Trophoblast cell (in vitro differentiated cells and primary cell): ENCODE results near the gene TMCO6.

Experiments used
- DNase-seq, 2 donors: peaks; one replicate each; pipeline ENCODE4 v3.0.0-alpha.2; 2016
- H2AFZ ChIP-seq: 2 replicates; pipeline ENCODE4 v1.6.1; 2013; ENCODE audit warnings: low read length, moderate library complexity, mild to moderate bottlenecking; ENCODE audit not compliant: insufficient read depth, poor library complexity
- H2AK5ac ChIP-seq: 2 replicates; pipeline ENCODE4 v1.6.1; 2013; ENCODE audit warnings: mild to moderate bottlenecking, low read length
- H2BK120ac ChIP-seq: 2 replicates; pipeline ENCODE4 v1.6.1; 2013; ENCODE audit warnings: low read length, mild to moderate bottlenecking, moderate library complexity; ENCODE audit not compliant: insufficient read depth, poor library complexity
- H2BK12ac ChIP-seq: 2 replicates; pipeline ENCODE4 v1.6.1; 2013; ENCODE audit warnings: mild to moderate bottlenecking, low read length, moderate library complexity
- H2BK5ac ChIP-seq: 2 replicates; pipeline ENCODE4 v1.6.1; 2013; ENCODE audit warnings: low read length, low read depth, moderate library complexity, mild to moderate bottlenecking; ENCODE audit not compliant: poor library complexity
- H3K14ac ChIP-seq: 2 replicates; pipeline ENCODE4 v1.6.1; 2013; ENCODE audit warnings: mild to moderate bottlenecking, low read length
- H3K18ac ChIP-seq: 2 replicates; pipeline ENCODE4 v1.6.1; 2013; ENCODE audit warnings: mild to moderate bottlenecking, low read length
- H3K23ac ChIP-seq: 2 replicates; pipeline ENCODE4 v1.6.1; 2013; ENCODE audit warnings: low read length
- H3K27ac ChIP-seq: 2 replicates; pipeline ENCODE4 v1.5.1; 2013; ENCODE audit warnings: low read depth, mild to moderate bottlenecking, inconsistent platforms, low read length, moderate library complexity
- H3K27me3 ChIP-seq: 2 replicates; pipeline ENCODE4 v1.6.1; 2013; ENCODE audit warnings: inconsistent platforms, mild to moderate bottlenecking, low read length, moderate library complexity; ENCODE audit not compliant: insufficient read depth
- H3K36me3 ChIP-seq, 2 experiments: 1 replicate in 1 of 2; 2 replicates in 1 of 2; pipeline ENCODE4 v1.6.1; 2013; ENCODE audit warnings: low read length in 2 of 2, mild to moderate bottlenecking in 2 of 2, moderate library complexity in 1 of 2; ENCODE audit not compliant: insufficient read depth in 2 of 2, control insufficient read depth in 1 of 2
- H3K4ac ChIP-seq: 2 replicates; pipeline ENCODE4 v1.6.1; 2013; ENCODE audit warnings: low read depth, mild to moderate bottlenecking, low read length, moderate library complexity
- H3K4me1 ChIP-seq, 2 experiments: 1 replicate in 1 of 2; 2 replicates in 1 of 2; pipeline ENCODE4 v1.6.1; 2013; ENCODE audit warnings: low read length in 2 of 2, mild to moderate bottlenecking in 2 of 2, moderate library complexity in 1 of 2; ENCODE audit not compliant: insufficient read depth in 2 of 2, control insufficient read depth in 1 of 2
- H3K4me2 ChIP-seq: 2 replicates; pipeline ENCODE4 v1.6.1; 2013; ENCODE audit warnings: inconsistent platforms, mild to moderate bottlenecking, low read length, moderate library complexity
- H3K4me3 ChIP-seq: 2 replicates; pipeline ENCODE4 v1.5.1; 2013; ENCODE audit warnings: mild to moderate bottlenecking, low read depth, low read length, inconsistent platforms
- H3K79me1 ChIP-seq: one replicate; pipeline ENCODE4 v1.6.1; 2013; ENCODE audit warnings: low read length
- H3K79me2 ChIP-seq: 2 replicates; pipeline ENCODE4 v1.6.1; 2013; ENCODE audit warnings: low read length, mild to moderate bottlenecking; ENCODE audit not compliant: control insufficient read depth, insufficient read depth, poor library complexity
- H3K9ac ChIP-seq: 2 replicates; pipeline ENCODE4 v1.6.1; 2013; ENCODE audit warnings: mild to moderate bottlenecking, low read length
- H3K9me3 ChIP-seq: 2 replicates; pipeline ENCODE4 v1.6.1; 2013; ENCODE audit warnings: low read depth, mild to moderate bottlenecking, control low read depth, inconsistent platforms, low read length; ENCODE audit not compliant: insufficient read depth
- H4K12ac ChIP-seq: 2 replicates; pipeline ENCODE4 v1.6.1; 2013; ENCODE audit warnings: low read depth, mild to moderate bottlenecking, low read length, moderate library complexity
- H4K8ac ChIP-seq: 2 replicates; pipeline ENCODE4 v1.6.1; 2013; ENCODE audit warnings: low read depth, mild to moderate bottlenecking, low read length, moderate library complexity
- H4K91ac ChIP-seq: one replicate; pipeline ENCODE4 v1.6.1; 2013; ENCODE audit warnings: low read depth, mild to moderate bottlenecking, low read length, moderate library complexity
- WGBS: extraction: QIAGEN DNeasy Blood & Tissue Kit; methylation state at CpG from one replicate; pipeline ENCODE4 v1.1.7; 2013; ENCODE audit warnings: missing lambda C conversion rate; ENCODE audit not compliant: insufficient read length, insufficient coverage; ENCODE audit errors: extremely low coverage; 5-methylcytosine and 5-hydroxymethylcytosine counted together

The TMCO6 gene

GRCh38 chr5:140632366-140633020 is 6.8 kb upstream of the TMCO6 start:
- Histone ChIP-seq H2BK12ac (no peak overlapping the region), H3K18ac (no peak overlapping the region), H3K4me1 (no peaks in the 10 kb centered on the region), H2BK120ac (no peak overlapping the region), H3K36me3 (peaks cover 0 to 2% of the 10 kb centered on the region in 2 experiments), H3K27ac (no peak overlapping the region), H3K14ac (no peak overlapping the region), H3K79me2 (no peaks in the 10 kb centered on the region), H4K8ac (no peak overlapping the region), H3K4ac (no peak overlapping the region), H3K4me2 (no peak overlapping the region), H2AK5ac (no peak overlapping the region), H3K9me3 (peaks cover 21% of the 10 kb centered on the region), H2AFZ (no peak overlapping the region), H3K4me3 (no peak overlapping the region), H3K9ac (no peak overlapping the region), H4K91ac (no peak overlapping the region), H3K23ac (no peak overlapping the region), H3K27me3 (no peaks in the 10 kb centered on the region), H2BK5ac (no peak overlapping the region), H4K12ac (no peak overlapping the region), H3K79me1 (no peaks in the 10 kb centered on the region)
- peak; percentile 53 to 65 for DNase-seq
- no CpG with 5 or more reads among the region's 51 CpGs for WGBS

GRCh38 chr5:140633021-140633471 is 6.2 kb upstream of the TMCO6 start, which contains the start of gene CD14:
TSS of gene CD14 (minus strand) at chr5:140633175. CDS start at chr5:140633071, 104 bp downstream.
- H3K27ac ChIP-seq, result no peak within 1 kb of the TSS
- no peak within 1 kb of the TSS for H3K18ac ChIP-seq
- no peak within 1 kb of the TSS for H2AK5ac ChIP-seq
- H3K79me2 ChIP-seq, result no peaks in the 10 kb centered on the region
- peaks cover 0 to 2% of the 10 kb centered on the region in 2 experiments for H3K36me3 ChIP-seq
- no peaks in the 10 kb centered on the region for H3K4me1 ChIP-seq
- H4K12ac ChIP-seq, result no peak within 1 kb of the TSS
- H3K4me3 ChIP-seq, result no peak within 1 kb of the TSS
- no peak within 1 kb of the TSS for H3K4ac ChIP-seq
- no peaks in the 10 kb centered on the region for H3K79me1 ChIP-seq
- H2BK5ac ChIP-seq, result no peak within 1 kb of the TSS
- H2BK120ac ChIP-seq, result no peak within 1 kb of the TSS
- no peak within 1 kb of the TSS for H3K9ac ChIP-seq
- DNase-seq, result peak; percentile 84 to 86
- peaks cover 18% of the 10 kb centered on the region for H3K9me3 ChIP-seq
- H3K14ac ChIP-seq, result no peak within 1 kb of the TSS
- WGBS, result no CpG with 5 or more reads among the region's 16 CpGs
- no peak within 1 kb of the TSS for H2BK12ac ChIP-seq
- H3K23ac ChIP-seq, result no peak within 1 kb of the TSS
- no peak within 1 kb of the TSS for H4K91ac ChIP-seq
- H2AFZ ChIP-seq, result no peak within 1 kb of the TSS
- no peaks in the 10 kb centered on the region for H3K27me3 ChIP-seq
- H3K4me2 ChIP-seq, result no peak within 1 kb of the TSS
- H4K8ac ChIP-seq, result no peak within 1 kb of the TSS

- Histone ChIP-seq H4K12ac (no peak overlapping the region), H3K36me3 (no peaks in the 10 kb centered on the region), H3K4me3 (no peak overlapping the region), H2BK5ac (no peak overlapping the region), H3K4me1 (no peaks in the 10 kb centered on the region), H3K18ac (no peak overlapping the region), H3K27me3 (no peaks in the 10 kb centered on the region), H3K14ac (no peak overlapping the region), H2BK120ac (no peak overlapping the region), H4K8ac (no peak overlapping the region), H2BK12ac (no peak overlapping the region), H2AFZ (no peak overlapping the region), H3K9me3 (peaks cover 17% of the 10 kb centered on the region), H4K91ac (no peak overlapping the region), H3K9ac (no peak overlapping the region), H3K23ac (no peak overlapping the region), H3K79me2 (no peaks in the 10 kb centered on the region), H3K27ac (no peak overlapping the region), H3K4ac (no peak overlapping the region), H3K79me1 (no peaks in the 10 kb centered on the region), H3K4me2 (no peak overlapping the region), H2AK5ac (no peak overlapping the region)
- DNase-seq, result no peak
- no CpG with 5 or more reads among the region's 2 CpGs for WGBS
These were observed 5.8 kb upstream of the TMCO6 start for GRCh38 chr5:140633501-140633900.

- no peak overlapping the region for H3K4me3 ChIP-seq
- H4K8ac ChIP-seq, result no peak overlapping the region
- H3K27me3 ChIP-seq, result no peaks in the 10 kb centered on the region
These were observed 5.1 kb upstream of the TMCO6 start for GRCh38 chr5:140634103-140634502.

More at GRCh38 chr5:140634103-140634502, 5.1 kb upstream of the TMCO6 start:
- Histone ChIP-seq H3K9ac (no peak overlapping the region), H3K4ac (no peak overlapping the region), H3K27ac (no peak overlapping the region), H3K4me1 (peaks cover 0 to 4% of the 10 kb centered on the region in 2 experiments), H3K18ac (no peak overlapping the region), H2BK12ac (no peak overlapping the region), H3K23ac (no peak overlapping the region), H2AFZ (no peak overlapping the region), H3K14ac (no peak overlapping the region), H4K91ac (no peak overlapping the region), H4K12ac (no peak overlapping the region), H3K36me3 (no peaks in the 10 kb centered on the region), H3K9me3 (peaks cover 16% of the 10 kb centered on the region), H2BK120ac (no peak overlapping the region), H3K79me2 (no peaks in the 10 kb centered on the region), H2BK5ac (no peak overlapping the region), H3K79me1 (no peaks in the 10 kb centered on the region), H2AK5ac (no peak overlapping the region), H3K4me2 (no peak overlapping the region)
- DNase-seq, result no peak
- no CpG with 5 or more reads among the region's 3 CpGs for WGBS
